ENCODE results near the gene PAX2. TPM values are rescaled to one million over a fixed set of nuclear protein-coding genes. Genes with fewer than 3 reads are reported as not detected.

Gene PAX2
- total and polyA plus RNA-seq, 2 of the 13 experiments (the other 11 are each of a cell fraction or from before 2014, with no cell fraction given), result not detected

DNA sequence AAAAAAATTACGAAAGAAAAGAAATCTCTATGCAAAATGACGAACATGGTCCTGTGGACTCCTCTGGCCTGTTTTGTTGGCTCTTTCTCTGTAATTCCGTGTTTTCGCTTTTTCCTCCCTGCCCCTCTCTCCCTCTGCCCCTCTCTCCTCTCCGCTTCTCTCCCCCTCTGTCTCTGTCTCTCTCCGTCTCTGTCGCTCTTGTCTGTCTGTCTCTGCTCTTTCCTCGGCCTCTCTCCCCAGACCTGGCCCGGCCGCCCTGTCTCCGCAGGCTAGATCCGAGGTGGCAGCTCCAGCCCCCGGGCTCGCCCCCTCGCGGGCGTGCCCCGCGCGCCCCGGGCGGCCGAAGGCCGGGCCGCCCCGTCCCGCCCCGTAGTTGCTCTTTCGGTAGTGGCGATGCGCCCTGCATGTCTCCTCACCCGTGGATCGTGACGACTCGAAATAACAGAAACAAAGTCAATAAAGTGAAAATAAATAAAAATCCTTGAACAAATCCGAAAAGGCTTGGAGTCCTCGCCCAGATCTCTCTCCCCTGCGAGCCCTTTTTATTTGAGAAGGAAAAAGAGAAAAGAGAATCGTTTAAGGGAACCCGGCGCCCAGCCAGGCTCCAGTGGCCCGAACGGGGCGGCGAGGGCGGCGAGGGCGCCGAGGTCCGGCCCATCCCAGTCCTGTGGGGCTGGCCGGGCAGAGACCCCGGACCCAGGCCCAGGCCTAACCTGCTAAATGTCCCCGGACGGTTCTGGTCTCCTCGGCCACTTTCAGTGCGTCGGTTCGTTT lies 83.9 kb downstream of the PAX2 start:
- BruUV-seq (replicated peaks), result no TSS peak
- Histone ChIP-seq H2AFZ (ENCODE audit: low read length) (no peak overlapping the region), H3K4me2 (ENCODE audit: low read depth, low read length) (peak overlapping the region; percentile 92), H3K9ac (ENCODE audit: insufficient read depth, low read depth, low read length) (no peak overlapping the region), H3K27me3 (ENCODE audit: control insufficient read depth in 1 of 2, insufficient read depth in 2 of 2, low read length in 2 of 2) (peaks cover 16 to 76% of the 10 kb centered on the region in 2 experiments), H3K9me3 (ENCODE audit: low read length) (no peaks in the 10 kb centered on the region), H4K20me1 (ENCODE audit: insufficient read depth, low read length) (no peaks in the 10 kb centered on the region), H3K4me1 (ENCODE audit: insufficient read depth, low read length) (peaks cover 33% of the 10 kb centered on the region), H3K79me2 (ENCODE audit: insufficient read depth, low read length) (no peaks in the 10 kb centered on the region), H3K36me3 (replicated peaks in 1 of 2; ENCODE audit: control insufficient read depth in 1 of 2, insufficient read depth in 2 of 2, low read length in 2 of 2) (no peaks in the 10 kb centered on the region), H3K27ac (ENCODE audit: extremely low read length, insufficient read depth, low read length) (no peak overlapping the region), H3K4me3 (replicated peaks in 1 of 3; ENCODE audit: insufficient read depth in 1 of 3, low read depth in 2 of 3, low read length in 3 of 3) (peak overlapping the region; percentile 30 to 79 (median 57); a peak in 5 of 6 replicates)
- in situ Hi-C loops (cut with HindIII; ENCODE audit: extremely low pct_ligation_motif_present, low pct_unique_long_range_greater_than_20kb) (no loop called here), intact Hi-C loops (cut with micrococcal nuclease; ENCODE audit: unreplicated experiment) (loop anchor here (5.0 kb wide), 1 partner anchor 48 kb away; no protein-coding TSS in a partner anchor)
- 23% methylated on average over 52 of the region's 58 CpGs for WGBS (ENCODE audit: low lambda C conversion rate)
- FAIRE-seq (no peak), ATAC-seq (peak; percentile 24), DNase-seq (ENCODE audit: low spot score) (no peak)
- ChIA-PET CTCF (ENCODE audit: low intra/inter-chr PET ratio, low total read pairs) (no interaction called here), POLR2A (no interaction called here)
- TF ChIP-seq, protein P1, sequence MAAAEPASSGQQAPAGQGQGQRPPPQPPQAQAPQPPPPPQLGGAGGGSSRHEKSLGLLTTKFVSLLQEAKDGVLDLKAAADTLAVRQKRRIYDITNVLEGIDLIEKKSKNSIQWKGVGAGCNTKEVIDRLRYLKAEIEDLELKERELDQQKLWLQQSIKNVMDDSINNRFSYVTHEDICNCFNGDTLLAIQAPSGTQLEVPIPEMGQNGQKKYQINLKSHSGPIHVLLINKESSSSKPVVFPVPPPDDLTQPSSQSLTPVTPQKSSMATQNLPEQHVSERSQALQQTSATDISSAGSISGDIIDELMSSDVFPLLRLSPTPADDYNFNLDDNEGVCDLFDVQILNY (CRISPR knock-in tag; conservative IDR thresholded peaks at IDR 0.05), result no peak
- TF ChIP-seq ZNF777 (CRISPR knock-in tag; IDR thresholded peaks at IDR 0.05), result peak; percentile 53; the same call in 1 of the 2 replicates
- TF ChIP-seq EZH2 (conservative IDR thresholded peaks at IDR 0.05; ENCODE audit: low read depth, low read length), result peak; percentile 99
- no peak for TF ChIP-seq ZNF605 (CRISPR knock-in tag; IDR thresholded peaks at IDR 0.05)
- TF ChIP-seq ZNF619 (CRISPR knock-in tag; IDR thresholded peaks at IDR 0.05), result no peak
- no peak for TF ChIP-seq CAMTA2 (CRISPR knock-in tag; IDR thresholded peaks at IDR 0.05; ENCODE audit: borderline replicate concordance)

All from HepG2 (cell line).